Stimulated activated CD4-positive, alpha-beta T cell treated with anti-CD3 and anti-CD28 coated beads, Interleukin-1b, Interleukin-23, amount 100 ng/mL, for 4 hours (primary cell): Measurements from ENCODE around the gene KHDC4.
"Not testable (repeated sequence)": the region's sequence is repeated elsewhere in the genome, so short reads cannot be mapped to it uniquely, and the experiment has no call there.

Source experiments
- DNase-seq, 2 donors: peaks; one replicate each; pipeline ENCODE4 v3.0.0-alpha.2; 2020; ENCODE audit warnings: low read depth in 2 of 2

KHDC4 gene

DNA sequence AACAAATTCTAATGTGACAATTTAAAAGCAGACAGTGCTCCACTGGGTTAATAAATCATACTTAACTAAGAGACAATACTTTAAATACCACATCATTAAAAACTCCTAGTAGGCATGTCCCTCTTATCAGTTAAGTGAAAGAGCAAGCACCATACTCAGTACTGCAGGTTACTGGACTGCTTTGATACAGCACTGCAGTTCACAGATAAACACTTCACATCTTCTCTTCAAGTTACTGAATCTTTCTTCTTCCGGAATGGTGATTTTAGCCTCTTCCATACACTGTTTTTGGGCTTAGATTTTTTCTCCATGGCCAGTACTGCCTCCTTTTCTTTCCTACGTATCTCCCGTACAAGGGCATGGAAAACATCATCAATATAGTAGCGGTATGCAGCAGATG, 34.1 kb downstream of the KHDC4 start:
- no peak for DNase-seq

DNA sequence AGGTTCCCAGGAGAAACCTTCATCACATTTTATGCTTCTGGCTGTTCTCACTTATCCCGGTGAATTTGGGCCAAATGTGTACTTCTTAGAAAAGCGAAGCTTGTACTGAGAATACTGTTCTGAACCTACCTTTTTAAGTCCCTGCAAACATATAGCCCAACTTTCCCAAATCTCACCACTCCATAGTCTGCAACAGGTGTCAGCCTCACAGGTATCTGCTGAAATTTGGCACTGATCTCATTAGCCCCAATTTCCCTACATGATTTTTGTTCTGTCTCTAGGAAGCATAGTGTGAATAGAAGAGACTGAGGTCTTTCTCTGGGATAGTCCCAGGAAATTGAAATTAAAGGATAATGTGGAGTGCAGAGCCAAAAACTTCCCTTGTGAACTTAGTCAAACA, 34.5 kb downstream of the KHDC4 start:
- DNase-seq, result no peak

DNA sequence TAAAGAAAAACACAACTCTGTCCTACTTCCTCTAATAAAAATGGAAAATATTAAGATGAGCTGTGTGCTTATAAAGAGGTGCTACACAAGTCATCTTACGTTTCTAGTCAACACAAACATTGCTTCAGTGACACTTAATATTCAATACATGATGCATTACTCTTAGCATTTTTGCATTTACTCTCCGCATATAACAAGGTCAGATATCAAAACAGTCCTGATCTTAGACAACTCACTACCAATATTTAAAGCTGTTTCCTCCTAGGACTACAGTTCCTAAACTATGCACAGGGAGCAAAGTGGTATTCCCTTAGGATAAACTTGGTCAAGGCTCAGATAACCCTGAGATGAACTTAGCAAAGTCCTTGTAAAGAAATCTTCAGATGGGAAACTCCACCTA, 35.3 kb downstream of the KHDC4 start:
- no peak for DNase-seq

DNA sequence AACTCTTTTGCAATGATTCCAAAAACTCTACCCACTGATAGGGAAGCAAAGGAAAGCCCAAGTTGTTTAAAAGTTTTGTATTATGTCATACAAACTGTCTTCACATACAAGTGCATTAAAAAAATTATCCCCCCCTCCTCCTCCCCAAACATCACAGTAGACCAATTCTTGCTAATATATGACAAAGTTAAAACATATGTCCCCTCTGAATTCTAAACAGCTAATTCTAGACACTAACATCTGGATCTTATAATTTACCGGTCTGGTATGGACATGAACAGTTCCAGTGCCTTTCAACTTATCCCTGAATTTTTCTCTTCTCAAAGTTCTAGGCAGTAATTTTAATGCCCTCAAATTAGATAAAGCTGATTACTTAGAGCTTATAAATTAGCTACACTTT, 36.5 kb downstream of the KHDC4 start:
- DNase-seq, result no peak

DNA sequence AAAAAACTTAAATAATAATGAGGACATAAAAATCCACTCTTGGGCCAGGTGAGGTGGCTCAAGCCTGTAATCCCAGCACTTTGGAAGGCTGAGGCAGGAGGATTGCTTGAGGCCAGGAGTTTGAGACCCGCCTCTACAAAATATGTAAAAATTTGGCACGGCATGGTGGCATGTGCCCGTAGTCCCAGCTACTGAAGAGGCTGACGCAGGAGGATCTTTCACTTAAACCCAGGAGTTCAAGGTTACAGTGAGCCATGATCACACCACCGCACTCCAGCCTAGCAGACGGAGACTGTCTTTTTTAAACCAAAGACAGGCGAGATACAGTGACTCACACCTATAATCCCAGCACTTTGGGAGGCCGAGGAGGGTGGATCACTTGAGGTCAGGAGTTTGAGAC, 37.7 kb downstream of the KHDC4 start:
- DNase-seq, result not testable (repeated sequence)

DNA sequence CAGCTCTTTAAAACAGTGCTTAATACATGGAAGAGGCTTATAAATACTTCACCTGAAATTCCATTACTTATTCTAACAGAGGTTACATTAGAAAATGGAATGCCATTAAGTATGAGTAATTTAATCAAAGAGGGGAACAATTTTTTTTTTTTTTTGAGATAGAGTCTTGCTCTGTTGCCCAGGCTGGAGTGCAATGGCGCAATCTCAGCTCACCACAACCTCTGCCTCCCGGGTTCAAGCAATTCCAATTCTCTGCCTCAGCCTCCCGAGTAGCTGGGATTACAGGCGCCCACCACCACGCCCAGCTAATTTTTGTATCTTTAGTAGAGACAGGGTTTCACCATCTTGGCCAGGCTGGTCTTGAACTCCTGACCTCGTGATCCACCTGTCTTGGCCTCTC, 38.6 kb downstream of the KHDC4 start:
- DNase-seq, result not testable (repeated sequence)

DNA sequence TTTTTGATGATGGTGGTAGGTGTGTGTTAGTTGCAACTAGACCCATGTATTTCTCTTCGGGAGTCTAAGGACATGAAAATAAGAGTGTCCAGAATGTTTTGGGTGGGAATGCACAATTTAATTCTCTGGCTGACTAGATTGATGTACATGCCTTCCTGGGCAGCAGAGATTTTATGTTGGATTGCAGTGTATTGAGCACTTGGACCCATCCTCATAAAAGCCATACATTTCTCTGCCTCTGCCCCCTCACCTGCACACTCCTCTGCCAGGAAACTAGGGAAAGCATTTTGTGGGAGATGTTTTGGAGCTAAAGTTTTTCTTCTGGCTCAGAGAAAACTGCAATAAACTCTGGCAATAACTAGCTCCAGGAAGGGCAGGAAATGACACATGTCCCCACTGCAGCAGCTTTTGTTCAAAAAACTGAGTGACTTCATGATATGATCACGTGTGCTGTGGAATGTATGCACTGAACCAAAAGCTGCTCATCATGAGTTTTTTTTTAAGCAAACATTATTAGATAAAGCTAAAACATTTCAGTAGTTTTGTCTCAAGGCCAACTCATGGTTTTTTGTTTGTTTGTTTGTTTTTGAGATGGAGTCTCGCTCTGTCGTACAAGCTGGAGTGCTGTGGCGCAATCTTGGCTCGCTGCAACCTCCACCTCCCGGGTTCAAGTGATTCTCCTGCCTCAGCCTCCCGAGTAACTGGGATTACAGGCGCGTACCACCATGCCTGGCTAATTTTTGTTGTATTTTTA, 40.6 kb downstream of the KHDC4 start:
- no peak for DNase-seq

DNA sequence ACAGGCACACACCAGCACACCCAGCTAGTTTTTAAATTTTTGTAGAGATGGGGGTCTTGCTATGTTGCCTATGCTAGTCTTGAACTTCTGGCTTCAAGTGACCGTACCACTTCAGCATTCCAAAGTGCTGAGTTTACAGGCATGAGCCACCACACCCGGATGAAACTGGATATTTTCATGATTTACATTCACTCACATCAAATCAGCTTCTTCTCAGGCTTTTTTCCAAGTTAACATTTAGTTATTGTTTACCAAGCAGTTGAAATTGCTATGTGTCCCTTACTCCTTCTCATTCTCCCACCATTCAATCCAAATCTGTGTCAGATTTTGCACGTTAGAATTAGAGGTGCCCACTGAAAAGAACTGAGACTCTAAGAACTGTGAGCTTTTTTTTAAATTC, 41.4 kb downstream of the KHDC4 start:
- DNase-seq, result no peak

DNA sequence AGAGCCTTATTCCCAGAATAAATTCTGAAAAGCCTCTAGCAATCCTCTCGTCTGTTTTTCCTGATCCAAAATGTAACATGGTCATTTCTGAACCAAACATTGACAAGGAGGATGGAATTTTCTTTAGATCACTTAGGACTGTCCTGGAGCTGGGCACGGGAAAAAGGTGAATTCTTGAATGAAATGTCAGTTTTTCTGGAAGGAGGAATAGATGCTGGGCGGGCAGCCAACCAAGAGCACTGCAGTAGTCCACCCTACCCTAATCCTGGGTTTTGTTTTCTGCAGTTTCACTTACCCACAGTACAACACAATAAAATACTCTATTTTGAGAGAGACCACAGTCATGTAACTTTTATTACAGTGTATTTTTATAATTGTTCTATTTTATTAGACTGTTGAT, 44.0 kb downstream of the KHDC4 start:
- no peak for DNase-seq

DNA sequence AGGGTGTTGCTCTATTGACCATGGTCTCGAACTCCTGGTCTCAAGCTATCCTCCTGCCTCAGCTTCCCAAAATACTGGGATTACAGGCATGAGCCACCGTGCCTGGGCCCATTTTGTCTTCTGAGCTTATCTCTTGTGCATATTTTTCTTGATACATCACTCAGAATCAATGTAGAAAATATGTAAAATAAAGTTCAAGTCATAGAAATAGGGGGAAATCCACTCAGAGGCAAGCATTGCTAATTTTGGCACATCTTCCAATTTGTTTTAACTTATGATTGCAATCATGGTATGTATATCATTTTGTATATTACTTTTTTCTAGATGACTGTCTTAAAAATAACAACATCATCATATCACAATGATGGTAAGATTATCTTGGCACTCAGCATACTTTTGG, 44.6 kb downstream of the KHDC4 start:
- DNase-seq, result no peak

DNA sequence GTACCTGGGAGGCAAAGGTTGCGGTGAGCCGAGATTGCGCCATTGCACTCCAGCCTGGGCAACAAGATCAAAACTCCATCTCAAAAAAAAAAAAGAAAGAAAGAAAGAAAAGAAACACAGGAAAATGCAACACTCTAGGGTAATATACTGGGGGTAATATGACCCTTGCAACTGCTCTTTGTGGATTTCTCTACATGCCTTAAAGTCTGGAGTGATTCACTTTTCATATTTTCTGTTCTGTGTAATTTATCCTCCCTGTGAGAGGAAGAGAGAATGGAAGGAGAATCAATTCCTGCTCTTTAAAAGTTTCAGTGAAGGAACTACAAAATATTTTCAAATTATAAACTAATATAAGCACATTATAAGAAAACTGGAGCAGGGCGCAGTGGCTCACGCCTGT, 45.7 kb downstream of the KHDC4 start:
- DNase-seq, result no peak

DNA sequence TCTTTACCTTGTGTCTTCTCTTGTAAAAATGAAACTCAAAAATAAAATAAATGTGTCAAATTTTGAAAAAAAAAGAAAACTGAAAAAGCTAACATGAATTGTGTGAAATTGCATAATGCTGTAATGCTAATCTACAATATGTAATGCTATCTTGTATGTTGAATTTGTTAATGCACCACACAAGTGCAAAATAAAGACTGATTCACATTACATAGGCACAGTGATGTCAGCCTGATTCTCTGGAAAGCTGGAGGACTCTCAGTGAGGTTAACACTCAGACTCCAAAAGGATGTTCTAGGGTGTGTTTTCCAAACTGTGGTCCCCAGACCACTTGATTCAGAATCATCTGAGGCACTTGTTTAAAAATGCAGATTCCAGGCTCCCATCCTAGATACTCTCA, 49.2 kb downstream of the KHDC4 start:
- DNase-seq, result no peak

DNA sequence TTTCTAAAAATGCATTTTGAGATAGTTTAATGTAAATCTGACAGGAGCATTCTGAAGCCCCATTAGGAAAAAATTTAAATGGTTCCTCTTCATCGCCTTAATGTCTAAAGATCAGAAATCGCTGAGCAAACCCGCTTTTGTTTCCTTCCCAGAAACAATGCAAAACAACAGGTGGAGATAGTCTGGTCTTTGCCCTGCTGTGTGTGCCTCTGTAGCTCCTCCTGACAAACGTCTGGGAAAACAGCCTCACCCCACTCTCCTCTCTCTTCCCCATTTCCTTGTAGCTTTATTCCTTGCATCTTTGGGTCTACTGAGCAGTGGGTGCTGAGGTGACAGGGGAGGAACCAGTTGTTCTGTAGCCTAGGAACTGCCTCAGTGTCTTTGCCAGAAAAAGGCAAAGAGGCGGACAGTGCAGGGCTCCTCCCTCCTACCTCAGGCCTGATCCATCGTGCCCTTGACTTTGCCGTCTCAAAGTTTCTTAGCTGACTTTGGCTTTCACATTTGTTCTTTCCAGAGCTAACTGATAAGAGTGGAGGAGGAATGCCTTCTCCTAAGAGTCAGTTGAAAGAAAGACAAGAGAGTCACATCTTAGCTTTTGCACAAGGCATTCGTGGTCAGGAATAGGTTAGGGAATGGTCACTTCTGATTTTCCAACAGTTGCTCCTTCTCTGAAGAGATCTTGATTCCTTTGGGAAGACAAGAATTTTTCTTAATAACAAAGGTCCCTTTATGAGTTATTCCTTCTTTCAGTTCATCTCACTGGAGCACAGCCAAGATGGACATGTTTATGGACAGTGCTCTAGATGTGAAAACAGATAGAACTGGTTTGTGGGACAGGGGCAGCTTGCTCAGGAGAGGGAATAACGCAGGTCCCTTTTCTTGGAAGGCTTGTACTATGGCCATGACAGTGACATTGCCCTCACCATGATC, 49.9 kb downstream of the KHDC4 start:
- no peak for DNase-seq

DNA sequence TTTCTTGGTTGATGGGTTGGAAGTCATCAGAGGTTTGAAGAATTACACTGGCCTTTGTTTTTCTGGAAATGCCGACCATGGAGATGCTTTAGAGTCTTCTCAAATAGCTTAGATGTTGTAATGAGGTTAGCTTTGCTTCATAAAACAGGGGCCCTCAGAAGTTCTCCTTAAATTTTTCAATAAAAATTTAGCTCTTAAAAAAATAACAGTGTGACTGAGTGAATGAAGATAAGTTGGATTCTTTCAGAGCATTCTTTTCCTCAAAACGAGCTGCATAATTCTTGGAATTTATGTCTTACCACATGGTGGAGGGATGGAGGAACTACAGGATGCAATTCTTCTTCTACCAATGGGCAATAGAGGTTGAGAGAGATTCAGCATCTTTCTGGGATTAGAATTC, 51.4 kb downstream of the KHDC4 start:
- no peak for DNase-seq

DNA sequence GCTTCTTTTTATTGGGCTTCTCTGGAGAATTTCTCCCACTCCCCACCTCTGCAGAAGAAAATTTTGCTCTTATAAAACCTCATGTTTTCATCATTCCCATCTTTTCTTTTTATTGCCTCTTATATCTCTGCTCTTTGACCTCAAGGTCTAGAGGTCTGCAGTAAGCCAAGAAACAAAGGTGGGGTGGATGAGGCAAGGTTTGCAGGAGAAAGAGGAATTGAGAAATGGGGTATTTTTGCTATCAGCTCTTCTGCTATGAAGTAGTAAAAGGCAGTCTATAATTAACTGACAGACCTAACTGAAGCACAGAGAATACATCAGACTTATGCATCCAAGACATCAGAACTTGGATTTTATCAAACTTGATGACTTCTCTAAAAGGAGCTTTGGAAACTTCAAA, 52.0 kb downstream of the KHDC4 start:
- no peak for DNase-seq

DNA sequence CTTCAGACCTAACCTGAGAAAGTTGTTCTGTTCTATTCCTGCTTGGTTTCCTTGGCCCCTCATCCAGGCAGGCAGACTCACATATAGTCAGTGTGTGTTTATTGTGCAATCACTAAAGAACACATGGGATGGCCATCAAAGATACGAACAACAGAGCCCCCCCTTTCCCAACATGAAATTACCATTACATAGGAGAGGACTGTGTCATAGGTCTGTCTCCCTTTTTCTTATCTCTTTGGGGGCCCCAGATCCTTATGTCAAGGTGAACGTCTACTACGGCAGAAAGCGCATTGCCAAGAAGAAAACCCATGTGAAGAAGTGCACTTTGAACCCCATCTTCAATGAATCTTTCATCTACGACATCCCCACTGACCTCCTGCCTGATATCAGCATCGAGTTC, 53.3 kb downstream of the KHDC4 start:
- no peak for DNase-seq

DNA sequence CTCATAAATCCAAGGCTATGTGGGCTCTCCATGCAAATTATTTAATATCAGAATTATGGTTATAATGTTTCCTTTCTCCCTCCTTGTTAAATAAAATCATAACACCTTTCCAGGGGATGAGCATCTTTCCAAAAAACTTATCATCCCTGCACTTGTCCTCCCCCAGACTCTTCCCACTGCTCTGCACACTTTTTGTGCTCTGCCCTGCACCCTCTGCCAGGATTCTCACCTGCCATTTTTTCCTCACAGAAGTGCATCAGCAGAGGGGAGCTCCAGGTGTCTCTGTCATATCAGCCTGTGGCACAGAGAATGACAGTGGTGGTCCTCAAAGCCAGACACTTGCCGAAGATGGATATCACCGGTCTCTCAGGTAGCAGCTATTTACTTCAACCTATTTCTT, 54.0 kb downstream of the KHDC4 start:
- DNase-seq, result no peak

DNA sequence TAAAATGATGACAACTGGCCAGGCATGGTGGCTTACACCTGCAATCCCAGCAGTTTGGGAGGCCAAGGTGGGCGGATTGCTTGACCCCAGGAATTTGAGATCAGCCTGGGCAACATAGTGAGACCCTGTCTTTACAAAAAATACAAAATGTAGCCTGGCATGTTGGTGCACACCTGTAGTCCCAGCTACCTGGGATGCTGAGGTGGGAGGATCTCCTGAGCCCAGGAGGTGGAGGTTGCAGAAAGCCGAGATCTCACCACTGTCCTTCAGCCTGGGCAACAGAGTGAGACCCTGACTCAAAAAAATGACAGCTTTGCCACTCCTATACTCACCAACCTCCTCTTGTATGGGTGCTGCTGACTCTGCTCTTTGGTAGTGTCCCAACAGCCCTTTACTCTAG, 56.3 kb downstream of the KHDC4 start:
- DNase-seq, result no peak

DNA sequence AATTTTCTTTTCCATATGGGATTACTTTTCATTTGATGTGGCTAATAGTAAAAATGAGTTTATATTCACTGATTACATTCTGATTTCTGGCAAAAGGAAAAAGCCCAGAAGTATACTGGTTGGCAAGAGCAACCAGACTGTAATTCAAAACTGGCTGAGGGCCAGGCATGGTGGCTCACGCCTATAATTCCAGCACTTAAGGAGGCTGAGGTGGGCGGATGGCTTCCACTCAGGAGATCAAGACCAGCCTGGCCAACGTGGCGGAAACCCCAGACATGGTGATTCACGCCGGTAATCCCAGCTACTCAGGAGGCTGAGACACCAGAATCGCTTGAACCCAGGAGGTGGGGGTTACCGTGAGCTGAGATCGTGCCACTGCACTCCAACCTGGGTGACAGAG, 60.4 kb downstream of the KHDC4 start:
- DNase-seq, result no peak

DNA sequence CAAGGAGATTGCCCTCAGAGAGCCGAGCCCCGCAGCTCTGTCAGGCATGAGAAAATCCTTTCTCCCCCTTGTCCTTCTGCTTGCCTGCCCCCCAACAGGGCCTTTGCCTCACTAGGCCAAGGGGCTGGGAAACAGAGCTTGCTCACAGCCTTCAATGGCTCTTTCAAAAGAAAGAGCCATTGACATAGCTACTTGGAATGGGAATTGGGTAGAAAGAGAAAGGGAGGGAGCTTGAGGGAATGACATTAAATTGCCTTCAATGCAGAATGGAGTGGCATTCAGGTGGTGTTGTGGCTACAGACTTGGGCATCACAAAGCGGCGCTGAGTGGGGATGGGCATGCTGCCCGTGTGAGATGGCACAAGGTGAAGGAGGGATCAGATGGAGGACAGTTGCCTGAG, 61.7 kb downstream of the KHDC4 start:
- no peak for DNase-seq

DNA sequence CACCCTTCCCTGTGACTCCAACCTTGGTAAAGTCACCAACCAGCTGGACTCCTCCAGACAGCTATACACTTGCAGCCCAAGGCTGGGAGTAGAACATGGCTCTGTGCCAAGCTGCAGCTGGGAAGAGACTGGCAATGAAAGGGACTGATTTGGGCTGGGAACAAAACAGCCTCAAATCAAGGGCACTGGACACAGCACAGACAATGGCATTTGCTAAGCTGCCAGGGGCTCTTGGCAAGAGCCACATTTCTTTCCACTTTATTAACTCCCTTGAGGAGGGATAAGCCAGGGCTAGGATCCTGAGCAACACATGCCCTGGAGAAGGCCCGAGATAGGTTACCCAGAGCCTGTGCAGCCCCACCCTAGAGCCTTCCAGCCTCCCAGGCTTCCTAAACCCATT, 62.8 kb downstream of the KHDC4 start:
- no peak for DNase-seq

DNA sequence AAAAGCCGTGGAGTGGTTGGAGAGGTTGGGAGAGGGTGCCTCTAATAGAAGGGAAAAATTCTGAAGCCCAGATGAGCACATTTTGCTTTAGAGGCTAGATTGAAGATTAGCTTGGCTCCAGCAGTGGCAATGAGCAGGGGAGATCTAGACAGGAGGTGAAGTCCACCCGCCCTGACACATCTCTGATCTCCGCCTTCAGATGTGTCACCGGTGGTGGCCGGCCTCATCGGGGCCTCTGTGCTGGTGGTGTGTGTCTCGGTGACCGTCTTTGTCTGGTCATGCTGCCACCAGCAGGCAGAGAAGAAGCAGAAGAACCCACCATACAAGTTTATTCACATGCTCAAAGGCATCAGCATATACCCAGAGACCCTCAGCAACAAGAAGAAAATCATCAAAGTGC, 66.4 kb downstream of the KHDC4 start:
- DNase-seq, result no peak

DNA sequence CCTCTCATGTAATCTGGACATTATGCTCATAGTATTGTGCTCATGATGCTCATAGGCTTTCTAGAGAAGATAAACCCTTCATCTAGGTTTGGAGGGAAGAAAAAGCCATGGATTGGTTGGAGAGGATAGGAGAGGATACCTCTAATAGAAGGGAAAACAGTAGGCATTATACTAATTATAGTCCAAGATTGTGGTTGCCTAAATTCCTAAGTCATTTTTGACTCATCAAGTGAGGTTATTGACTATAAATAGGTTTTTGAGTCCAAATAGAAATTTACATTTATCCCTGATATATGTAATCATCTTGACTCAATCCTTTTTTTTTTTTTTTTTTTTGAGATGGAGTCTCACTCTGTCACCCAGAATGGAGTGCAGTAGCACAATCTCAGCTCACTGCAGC, 69.8 kb downstream of the KHDC4 start:
- DNase-seq, result no peak
